22Rv1 (cell line): Measurements from ENCODE around the gene C21orf58.

Experiments used
- CTCF ChIP-seq: fragments of 450-650 bp; IDR thresholded peaks from 2 replicates; pipeline ENCODE4 v1.5.1; 2017; ENCODE audit warnings: mild to moderate bottlenecking
- ZFX ChIP-seq: fragments of 450-650 bp; IDR thresholded peaks from 2 replicates; pipeline ENCODE4 v1.6.1; 2017; ENCODE audit warnings: antibody characterized with exemption, borderline replicate concordance

GRCh38 chr21:46357335-46357604 is 33.6 kb upstream of the C21orf58 start:
- TF ChIP-seq CTCF (no peak), ZFX (no peak)
